T-cell (primary cell): ENCODE results near the gene HTR3D. TPM values are rescaled to one million over a fixed set of nuclear protein-coding genes. Genes with fewer than 3 reads are reported as not detected.

Experiments
- ATAC-seq, 4 experiments: fragments of 200-7000 bp in 3 of 4; fragments of 150-1000 bp in 1 of 4; cut with Tn5 transposase; replicated peaks in 1 of 4; 1 replicate in 3 of 4; 2 replicates in 1 of 4; pipeline ENCODE4 v1.10.0; 2021; ENCODE audit warnings: moderate library complexity in 3 of 4, mild to moderate bottlenecking in 2 of 4, moderate number of reproducible peaks in 1 of 4
- CTCF ChIA-PET, 2 donors: fragments of 300-600 bp; sonication (Branson Sonifier 250); formaldehyde crosslinking; loops; one replicate each; lab custom pipeline; 2022; ENCODE audit warnings: antibody characterized with exemption in 2 of 2; lab: Charles Lee
- POLR2A ChIA-PET, 2 donors: fragments of 300-600 bp; sonication (Branson Sonifier 250); formaldehyde crosslinking; loops; one replicate each; lab custom pipeline; 2022; ENCODE audit warnings: antibody characterized with exemption in 2 of 2; lab: Charles Lee
- DNase-seq, 35 experiments: peaks; one replicate each; pipeline versions ENCODE4 v3.0.0 to v3.0.0-alpha.2; 2013 to 2023
- H3K27ac ChIP-seq: one replicate; pipeline ENCODE4 v1.5.1; 2013; ENCODE audit warnings: low read length
- H3K27me3 ChIP-seq, 2 experiments: replicated peaks in 1 of 2; 1 replicate in 1 of 2; 2 replicates in 1 of 2; pipeline versions ENCODE4 v1.6.1 to v1.7.0; 2013; ENCODE audit warnings: low read length in 1 of 2, mixed read lengths in 1 of 2; ENCODE audit not compliant: control insufficient read depth in 2 of 2, insufficient read depth in 2 of 2; ENCODE audit errors: extremely low read depth in 1 of 2
- H3K36me3 ChIP-seq, 2 donors: 1 replicate in 1 of 2; 2 replicates in 1 of 2; pipeline versions ENCODE4 v1.6.1 to v1.7.0; 2013; ENCODE audit warnings: low read length in 1 of 2; ENCODE audit not compliant: control insufficient read depth in 2 of 2, insufficient read depth in 1 of 2; ENCODE audit errors: extremely low read depth in 1 of 2
- H3K4me1 ChIP-seq, 2 experiments: 1 replicate in 1 of 2; 2 replicates in 1 of 2; pipeline versions ENCODE4 v1.6.1 to v1.7.0; 2013; ENCODE audit warnings: low read length in 2 of 2, mixed read lengths in 1 of 2; ENCODE audit not compliant: insufficient read depth in 2 of 2, control insufficient read depth in 1 of 2; ENCODE audit errors: extremely low read depth in 1 of 2
- H3K4me3 ChIP-seq, 2 donors: 1 replicate in 1 of 2; 2 replicates in 1 of 2; pipeline versions ENCODE4 v1.5.1 to v1.7.0; 2013; ENCODE audit warnings: mild to moderate bottlenecking in 2 of 2, low read length in 1 of 2, moderate library complexity in 1 of 2; ENCODE audit not compliant: control insufficient read depth in 1 of 2; ENCODE audit errors: extremely low read depth in 1 of 2
- H3K9me3 ChIP-seq: 2 replicates; pipeline ENCODE4 v1.7.0; 2013
- H3K27ac Mint-ChIP-seq, 2 donors: one replicate each; pipeline ENCODE4 v1.8.0; 2020 to 2021; ENCODE audit warnings: mild to moderate bottlenecking in 2 of 2, mixed read lengths in 2 of 2
- H3K27me3 Mint-ChIP-seq, 2 donors: one replicate each; pipeline ENCODE4 v1.8.0; 2021 to 2022; ENCODE audit warnings: mixed read lengths in 2 of 2
- H3K36me3 Mint-ChIP-seq: one replicate; pipeline ENCODE4 v1.8.0; 2021; ENCODE audit warnings: mixed read lengths
- H3K4me1 Mint-ChIP-seq, 3 donors: one replicate each; pipeline ENCODE4 v1.8.0; 2020 to 2022; ENCODE audit warnings: mixed read lengths in 3 of 3, mild to moderate bottlenecking in 1 of 3
- H3K4me3 Mint-ChIP-seq, 3 donors: one replicate each; pipeline ENCODE4 v1.8.0; 2020 to 2022; ENCODE audit warnings: mild to moderate bottlenecking in 3 of 3, mixed read lengths in 3 of 3, moderate library complexity in 3 of 3
- H3K9me3 Mint-ChIP-seq, 3 donors: one replicate each; pipeline ENCODE4 v1.8.0; 2020 to 2022; ENCODE audit warnings: mixed read lengths in 3 of 3
- WGBS: methylation state at CpG from one replicate; pipeline ENCODE4 v1.1.5; 2013; ENCODE audit warnings: missing lambda C conversion rate; ENCODE audit not compliant: insufficient coverage; 5-methylcytosine and 5-hydroxymethylcytosine counted together
- total RNA-seq, 35 experiments: library from RNA in 6 of 35; stranded (reverse) in 6 of 35; fragments of 120-200 nt in 1 of 35; gene quantifications; one replicate each; pipeline versions ENCODE4 v1.2.1 to v1.2.4 and lab custom pipeline; 2013 to 2026

Gene HTR3D
- total RNA-seq, 5 donors from 2014 or later (not counting 1 experiment from before 2014, with no cell fraction given) = not detected

GRCh38 chr3:184052767-184053166, 21.2 kb downstream of the HTR3D start, which contains the start of gene HTR3C:
HTR3C (plus strand) TSS chr3:184053047; CDS start chr3:184053081, 34 bp downstream.
- Histone ChIP-seq H3K36me3 (no peaks in the 10 kb centered on the region), H3K27me3 (peaks cover 0 to 5% of the 10 kb centered on the region in 2 experiments), H3K9me3 (no peaks in the 10 kb centered on the region), H3K4me1 (no peaks in the 10 kb centered on the region), H3K4me3 (no peak within 1 kb of the TSS), H3K27ac (no peak within 1 kb of the TSS)
- ATAC-seq (no peak), DNase-seq (no peak)
- no peak within 1 kb of the TSS for H3K27ac Mint-ChIP-seq
- no peak within 1 kb of the TSS for H3K4me3 Mint-ChIP-seq
- H3K36me3 Mint-ChIP-seq = no peaks in the 10 kb centered on the region
- CTCF ChIA-PET = no interaction called here
- 79% methylated on average over 3 of the region's 4 CpGs for WGBS
- H3K4me1 Mint-ChIP-seq = no peaks in the 10 kb centered on the region
- POLR2A ChIA-PET = no interaction called here
- no peaks in the 10 kb centered on the region for H3K9me3 Mint-ChIP-seq
- H3K27me3 Mint-ChIP-seq = peaks cover 15 to 22% of the 10 kb centered on the region in 2 donors

- no peaks in the 10 kb centered on the region for H3K4me1 ChIP-seq
- ChIA-PET POLR2A (interaction anchor here in 1 of 2 donors (0.7 kb wide), 1 partner anchor 52 kb away, joined by 4 read pairs; no protein-coding TSS in a partner anchor), CTCF (interaction anchor here in 1 of 2 donors (0.5 kb wide), 1 partner anchor 47 kb away, joined by 3 read pairs; no protein-coding TSS in a partner anchor)
- peaks cover 0 to 8% of the 10 kb centered on the region in 2 experiments for H3K27me3 ChIP-seq
- no peak overlapping the region for H3K27ac Mint-ChIP-seq
- DNase-seq (no peak), ATAC-seq (no peak)
- no peaks in the 10 kb centered on the region for H3K4me1 Mint-ChIP-seq
- H3K36me3 Mint-ChIP-seq = no peaks in the 10 kb centered on the region
- no peak overlapping the region for H3K4me3 Mint-ChIP-seq
- 100% methylated on average over 1 of the region's 9 CpGs for WGBS
- no peak overlapping the region for H3K27ac ChIP-seq
- no peak overlapping the region for H3K4me3 ChIP-seq
- no peaks in the 10 kb centered on the region for H3K9me3 Mint-ChIP-seq
- no peaks in the 10 kb centered on the region for H3K9me3 ChIP-seq
- H3K27me3 Mint-ChIP-seq = peaks cover 5 to 9% of the 10 kb centered on the region in 2 donors
- no peaks in the 10 kb centered on the region for H3K36me3 ChIP-seq
Measured at GRCh38 chr3:184058029-184058428, 26.5 kb downstream of the HTR3D start.

GRCh38 chr3:184059424-184059823, 27.9 kb downstream of the HTR3D start:
- peaks cover 0 to 7% of the 10 kb centered on the region in 2 experiments for H3K27me3 ChIP-seq
- H3K27ac Mint-ChIP-seq = no peak overlapping the region
- H3K27me3 Mint-ChIP-seq = peaks cover 5 to 6% of the 10 kb centered on the region in 2 donors
- H3K9me3 Mint-ChIP-seq = no peaks in the 10 kb centered on the region
- CTCF ChIA-PET = no interaction called here
- 86% methylated on average over 5 of the region's 7 CpGs for WGBS
- no peaks in the 10 kb centered on the region for H3K36me3 ChIP-seq
- ATAC-seq (no peak), DNase-seq (no peak)
- no peak overlapping the region for H3K27ac ChIP-seq
- H3K4me1 Mint-ChIP-seq = no peaks in the 10 kb centered on the region
- H3K36me3 Mint-ChIP-seq = no peaks in the 10 kb centered on the region
- no peaks in the 10 kb centered on the region for H3K9me3 ChIP-seq
- POLR2A ChIA-PET = no interaction called here
- H3K4me3 Mint-ChIP-seq = no peak overlapping the region
- H3K4me3 ChIP-seq = no peak overlapping the region
- no peaks in the 10 kb centered on the region for H3K4me1 ChIP-seq

- Mint-ChIP-seq H3K4me1 (no peaks in the 10 kb centered on the region), H3K27ac (no peak overlapping the region), H3K36me3 (no peaks in the 10 kb centered on the region), H3K27me3 (peaks cover 0 to 9% of the 10 kb centered on the region in 2 donors), H3K9me3 (no peaks in the 10 kb centered on the region), H3K4me3 (no peak overlapping the region)
- Histone ChIP-seq H3K4me3 (no peak overlapping the region), H3K27ac (no peak overlapping the region), H3K27me3 (peaks cover 0 to 3% of the 10 kb centered on the region in 2 experiments), H3K36me3 (no peaks in the 10 kb centered on the region), H3K4me1 (no peaks in the 10 kb centered on the region), H3K9me3 (no peaks in the 10 kb centered on the region)
- DNase-seq (no peak), ATAC-seq (no peak)
- POLR2A ChIA-PET = no interaction called here
- CTCF ChIA-PET = no interaction called here
Measured at GRCh38 chr3:184062637-184063036, 31.1 kb downstream of the HTR3D start.

GRCh38 chr3:184066211-184066610, 34.7 kb downstream of the HTR3D start:
- Mint-ChIP-seq H3K36me3 (no peaks in the 10 kb centered on the region), H3K4me3 (no peak overlapping the region), H3K9me3 (peaks cover 0 to 8% (median 7%) of the 10 kb centered on the region in 3 donors), H3K27ac (no peak overlapping the region), H3K4me1 (no peaks in the 10 kb centered on the region), H3K27me3 (peaks cover 10 to 11% of the 10 kb centered on the region in 2 donors)
- ChIA-PET CTCF (no interaction called here), POLR2A (no interaction called here)
- no peak for ATAC-seq
- no peak overlapping the region for H3K27ac ChIP-seq
- H3K4me3 ChIP-seq = no peak overlapping the region
- no peaks in the 10 kb centered on the region for H3K36me3 ChIP-seq
- no CpG with 5 or more reads among the region's 2 CpGs for WGBS
- peaks cover 0 to 5% of the 10 kb centered on the region in 2 experiments for H3K27me3 ChIP-seq
- no peaks in the 10 kb centered on the region for H3K9me3 ChIP-seq
- H3K4me1 ChIP-seq = no peaks in the 10 kb centered on the region
- DNase-seq = no peak

GRCh38 chr3:184067573-184068055, 36.1 kb downstream of the HTR3D start:
- Mint-ChIP-seq H3K27ac (no peak overlapping the region), H3K4me1 (no peaks in the 10 kb centered on the region), H3K27me3 (peaks cover 10 to 13% of the 10 kb centered on the region in 2 donors), H3K9me3 (peaks cover 0 to 8% (median 7%) of the 10 kb centered on the region in 3 donors), H3K36me3 (no peaks in the 10 kb centered on the region), H3K4me3 (no peak overlapping the region)
- ATAC-seq (no peak), DNase-seq (no peak)
- Histone ChIP-seq H3K27me3 (peaks cover 0 to 5% of the 10 kb centered on the region in 2 experiments), H3K4me3 (no peak overlapping the region), H3K36me3 (no peaks in the 10 kb centered on the region), H3K9me3 (no peaks in the 10 kb centered on the region), H3K4me1 (no peaks in the 10 kb centered on the region), H3K27ac (no peak overlapping the region)
- WGBS = 75% methylated on average over 2 of the region's 6 CpGs
- POLR2A ChIA-PET = no interaction called here
- CTCF ChIA-PET = interaction anchor here in 1 of 2 donors (0.8 kb wide), 1 partner anchor 95 kb away, joined by 9 read pairs; no protein-coding TSS in a partner anchor
